ENCODE data around the gene FAM241B. TPM values are rescaled to one million over a fixed set of nuclear protein-coding genes. Genes with fewer than 3 reads are reported as not detected.

Gene FAM241B
- polyA plus RNA-seq, 1 of the 3 experiments (the other 2 are of a cell fraction), result 16.0 TPM

DNA sequence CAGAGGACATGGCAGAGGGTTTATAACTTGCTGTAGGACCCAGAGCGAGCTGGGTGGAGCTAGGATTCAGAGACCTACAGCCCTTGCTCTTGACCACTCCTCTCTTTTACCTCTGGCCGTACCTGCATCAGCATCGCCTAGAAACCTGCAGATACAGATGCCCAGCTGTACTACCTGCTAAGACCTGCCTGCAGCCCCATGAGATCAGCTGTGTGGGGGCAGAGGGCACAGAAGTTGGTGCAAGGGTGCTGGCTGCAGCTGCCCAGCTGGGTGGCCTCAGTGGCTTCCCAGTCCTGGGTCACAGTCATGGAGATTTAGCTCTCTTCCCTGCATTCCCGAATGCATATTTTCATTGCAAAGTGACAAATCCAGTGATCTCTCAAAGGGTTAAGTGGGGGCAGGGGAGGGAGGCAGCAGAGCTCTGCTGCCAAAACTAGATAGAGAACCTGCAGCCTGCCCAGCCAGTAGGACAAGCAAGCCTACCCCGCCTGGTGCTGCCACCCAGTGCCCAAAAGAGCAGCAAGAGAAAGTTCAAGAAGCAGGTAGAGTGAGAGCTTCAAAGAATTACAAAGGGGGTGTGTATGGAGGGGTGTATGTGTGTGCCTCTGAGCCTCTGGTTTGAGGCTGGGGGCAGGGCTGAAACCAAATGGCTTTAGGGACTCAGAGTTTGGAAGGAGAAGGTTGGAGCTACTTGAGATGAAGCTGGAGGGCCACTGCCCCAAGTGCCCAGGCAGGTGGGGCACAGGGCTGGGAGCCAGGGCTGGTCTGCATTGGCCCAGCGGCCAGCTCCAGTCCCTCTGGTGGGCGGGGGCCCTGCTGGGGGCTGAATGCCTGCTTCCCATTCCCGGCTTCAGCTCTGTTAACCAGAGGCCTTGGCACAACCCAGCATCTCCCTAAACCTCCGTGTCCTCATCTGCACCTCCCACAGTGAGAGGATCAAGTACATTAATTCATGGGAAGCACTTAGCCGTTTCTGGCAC, 6.9 kb downstream of the FAM241B start:
- H3K36me3 ChIP-seq (replicated peaks in 1 of 2; ENCODE audit: control insufficient read depth in 1 of 2, insufficient read depth in 2 of 2, low read length in 1 of 2), result peaks cover 0 to 5% of the 10 kb centered on the region in 2 experiments
- no peaks in the 10 kb centered on the region for H4K20me1 ChIP-seq (ENCODE audit: insufficient read depth)
- H3K79me2 ChIP-seq (ENCODE audit: insufficient read depth), result no peaks in the 10 kb centered on the region
- WGBS (ENCODE audit: low lambda C conversion rate), result 49% methylated on average over 9 of the region's 10 CpGs
- no peaks in the 10 kb centered on the region for H3K9me2 ChIP-seq
- H3K9me3 ChIP-seq, result no peaks in the 10 kb centered on the region
- H3K27ac ChIP-seq (ENCODE audit: low read depth in 2 of 2, low read length in 1 of 2), result no peak overlapping the region
- no peak overlapping the region for H3K4me3 ChIP-seq (ENCODE audit: low read depth in 2 of 2, low read length in 1 of 2)
- TF ChIP-seq EZH2phosphoT487 (IDR thresholded peaks at IDR 0.05; ENCODE audit: borderline replicate concordance, low read depth) (no peak), JUND (IDR thresholded peaks at IDR 0.05) (no peak), RAD21 (IDR thresholded peaks at IDR 0.05; ENCODE audit: low read length) (peak; percentile 38), SMC3 (IDR thresholded peaks at IDR 0.05; ENCODE audit: low read depth, low read length) (peak; percentile 38), FOXJ3 (CRISPR knock-in tag; IDR thresholded peaks at IDR 0.05) (no peak), CTCF (IDR thresholded peaks at IDR 0.05) (peak; percentile 36)
- H3K4me2 ChIP-seq, result no peak overlapping the region
- CTCF ChIA-PET, result interaction anchor here (0.5 to 22.1 kb wide), 32 partner anchors 8 to 278 kb away, joined by 3 to 571 read pairs (median 4); partner anchors contain the start of gene TSPAN15
- DNase-seq, result no peak
- H2AFZ ChIP-seq (ENCODE audit: low read depth), result no peak overlapping the region
- H3K4me1 ChIP-seq (ENCODE audit: control insufficient read depth in 1 of 2, insufficient read depth in 2 of 2, low read depth in 1 of 2, low read length in 1 of 2), result no peaks in the 10 kb centered on the region
- H3K27me3 ChIP-seq (ENCODE audit: insufficient read depth), result no peaks in the 10 kb centered on the region
- POLR2A ChIA-PET, result interaction anchor here (0.8 to 2.6 kb wide), 3 partner anchors 30 to 121 kb away, joined by 3 to 9 read pairs (median 3); no protein-coding TSS in a partner anchor
- H3F3A ChIP-seq (replicated peaks; ENCODE audit: insufficient read depth), result peaks cover 8% of the 10 kb centered on the region
- no peak overlapping the region for H3K9ac ChIP-seq

DNA sequence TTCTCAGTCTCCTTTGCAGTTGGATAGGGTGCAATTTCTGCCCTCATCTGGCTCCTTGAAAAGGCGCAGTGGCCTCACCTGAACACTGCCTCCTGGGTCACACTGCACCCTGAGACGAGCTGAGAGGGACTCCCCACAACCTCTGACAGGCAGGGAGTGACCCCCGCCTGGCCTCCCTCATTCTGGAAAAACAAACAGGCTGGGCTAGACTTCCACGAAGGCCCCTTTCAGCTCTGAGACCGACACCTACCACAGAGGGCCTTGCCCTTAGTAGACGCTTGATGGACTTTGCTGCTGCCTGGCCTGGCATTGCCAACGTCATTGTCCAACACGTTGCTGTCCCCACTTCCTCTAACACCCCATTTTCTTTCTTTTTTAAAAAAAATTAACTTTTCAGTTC, 8.6 kb downstream of the FAM241B start:
- no peaks in the 10 kb centered on the region for H3K9me2 ChIP-seq
- 30% methylated on average over 7 of the region's 8 CpGs for WGBS (ENCODE audit: low lambda C conversion rate)
- DNase-seq, result no peak
- H3K79me2 ChIP-seq (ENCODE audit: insufficient read depth), result no peaks in the 10 kb centered on the region
- no peak overlapping the region for H3K4me3 ChIP-seq (ENCODE audit: low read depth in 2 of 2, low read length in 1 of 2)
- ChIA-PET CTCF (interaction anchor here (0.6 to 22.1 kb wide), 26 partner anchors 8 to 289 kb away, joined by 3 to 571 read pairs (median 4); partner anchors contain the start of gene COL13A1), POLR2A (no interaction called here)
- no peaks in the 10 kb centered on the region for H4K20me1 ChIP-seq (ENCODE audit: insufficient read depth)
- no peaks in the 10 kb centered on the region for H3K9me3 ChIP-seq
- H3K4me2 ChIP-seq, result no peak overlapping the region
- no peak overlapping the region for H3K27ac ChIP-seq (ENCODE audit: low read depth in 2 of 2, low read length in 1 of 2)
- TF ChIP-seq MXI1 (IDR thresholded peaks at IDR 0.05; ENCODE audit: low read depth, low read length) (no peak), RXRA (IDR thresholded peaks at IDR 0.05; ENCODE audit: borderline replicate concordance, low read depth) (no peak), FOSL2 (IDR thresholded peaks at IDR 0.05; ENCODE audit: borderline replicate concordance, low read depth) (no peak), SMC3 (IDR thresholded peaks at IDR 0.05; ENCODE audit: low read depth, low read length) (no peak), RCOR1 (IDR thresholded peaks at IDR 0.05; ENCODE audit: low read length) (no peak), FOXJ3 (CRISPR knock-in tag; IDR thresholded peaks at IDR 0.05) (no peak), GABPA (IDR thresholded peaks at IDR 0.05; ENCODE audit: low read depth) (no peak)
- H2AFZ ChIP-seq (ENCODE audit: low read depth), result no peak overlapping the region
- no peaks in the 10 kb centered on the region for H3K4me1 ChIP-seq (ENCODE audit: control insufficient read depth in 1 of 2, insufficient read depth in 2 of 2, low read depth in 1 of 2, low read length in 1 of 2)
- peaks cover 8% of the 10 kb centered on the region for H3F3A ChIP-seq (replicated peaks; ENCODE audit: insufficient read depth)
- no peaks in the 10 kb centered on the region for H3K27me3 ChIP-seq (ENCODE audit: insufficient read depth)
- no peak overlapping the region for H3K9ac ChIP-seq
- H3K36me3 ChIP-seq (replicated peaks in 1 of 2; ENCODE audit: control insufficient read depth in 1 of 2, insufficient read depth in 2 of 2, low read length in 1 of 2), result no peaks in the 10 kb centered on the region

Measured in SK-N-SH (cell line).